ENCODE results near the gene DPPA5.

The DPPA5 gene

DNA sequence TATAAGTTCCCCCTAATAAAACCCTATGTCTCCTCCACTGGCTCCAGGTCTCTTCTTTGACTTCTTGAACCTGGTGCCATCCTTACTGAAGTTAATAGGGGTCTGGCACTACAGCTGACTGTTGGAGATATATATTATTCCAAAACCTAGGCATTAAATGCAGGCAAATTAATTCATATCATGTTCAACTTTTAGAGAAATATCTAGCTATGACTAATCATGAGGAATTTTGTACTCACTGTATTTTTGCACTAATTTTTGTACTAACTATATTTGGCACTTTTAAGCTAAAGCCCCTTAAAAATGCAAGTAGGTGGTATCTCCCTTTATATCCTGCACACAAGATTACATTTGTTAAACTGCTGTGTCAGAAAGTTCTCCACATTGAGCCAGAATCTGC, 10.9 kb downstream of the DPPA5 start:
- no peak overlapping the region for H3K4me3 ChIP-seq (ENCODE audit: control insufficient read depth in 1 of 7, extremely low read depth in 1 of 7, insufficient read depth in 4 of 7, low read depth in 2 of 7, low read length in 6 of 7)
- H3K4me1 ChIP-seq (ENCODE audit: control extremely low read depth in 1 of 4, control insufficient read depth in 4 of 4, insufficient read depth in 4 of 4, low read length in 3 of 4): no peaks in the 10 kb centered on the region
- no peak for DNase-seq
- no peaks in the 10 kb centered on the region for H3K9me3 ChIP-seq (ENCODE audit: control extremely low read depth in 1 of 5, control insufficient read depth in 4 of 5, insufficient read depth in 2 of 5, low read depth in 1 of 5, low read length in 4 of 5)
- no peaks in the 10 kb centered on the region for H3K36me3 ChIP-seq (ENCODE audit: control insufficient read depth in 4 of 4, insufficient read depth in 4 of 4, low read length in 3 of 4)
- ChIA-PET POLR2A (no interaction called here), CTCF (no interaction called here)
- H3K27me3 ChIP-seq (replicated peaks in 2 of 5; ENCODE audit: control insufficient read depth in 4 of 5, insufficient read depth in 5 of 5, low read length in 4 of 5): peaks cover 2 to 18% (median 8%) of the 10 kb centered on the region in 5 experiments
- no peak overlapping the region for H3K27ac ChIP-seq (ENCODE audit: insufficient read depth in 1 of 2, low read depth in 1 of 2, low read length in 2 of 2, poor library complexity in 1 of 2, severe bottlenecking in 2 of 2)

DNA sequence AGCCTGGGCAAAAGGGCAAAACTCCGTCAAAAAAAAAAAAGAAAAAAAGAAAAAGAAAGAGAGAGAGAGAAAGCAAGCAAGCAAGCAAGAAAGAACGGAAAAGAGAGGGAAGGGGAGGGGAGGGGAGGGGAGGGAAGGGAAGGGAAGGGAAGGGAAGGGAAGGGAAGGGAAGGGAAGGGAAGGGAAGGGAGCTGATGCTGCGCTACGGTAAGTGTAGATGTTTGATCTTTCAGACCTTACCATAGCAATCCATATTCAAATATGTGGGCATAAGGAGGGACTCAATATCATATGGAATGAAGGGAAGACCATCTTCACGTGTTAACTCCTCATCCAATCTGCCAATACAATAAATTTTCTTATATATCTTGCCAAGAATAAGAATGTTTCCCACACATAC, 11.9 kb downstream of the DPPA5 start:
- no peak for DNase-seq
- no CpG with 5 or more reads among the region's 5 CpGs for WGBS (ENCODE audit: insufficient coverage)

DNA sequence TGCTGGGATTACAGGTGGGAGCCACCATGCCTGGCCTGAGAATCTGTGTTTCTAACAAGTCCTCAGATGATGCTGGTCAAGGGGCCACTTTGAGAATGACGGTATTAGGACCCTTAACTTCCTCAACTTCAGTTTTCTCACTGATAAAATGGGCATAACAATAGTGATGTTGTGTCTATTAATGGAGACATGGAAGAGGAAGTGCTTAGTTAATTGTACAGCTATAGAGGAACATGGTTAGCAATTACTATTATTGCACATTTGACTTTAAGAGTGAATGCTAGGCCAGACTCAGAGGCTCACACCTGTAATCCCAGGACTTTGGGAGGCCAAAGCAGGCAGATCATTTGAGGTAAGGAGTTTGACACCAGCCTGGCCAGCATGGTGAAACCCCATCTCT, 12.7 kb downstream of the DPPA5 start:
- ChIA-PET POLR2A (no interaction called here), CTCF (no interaction called here)
- H3K9me3 ChIP-seq (ENCODE audit: control extremely low read depth in 1 of 5, control insufficient read depth in 4 of 5, insufficient read depth in 2 of 5, low read depth in 1 of 5, low read length in 4 of 5): no peaks in the 10 kb centered on the region
- H3K4me3 ChIP-seq (ENCODE audit: control insufficient read depth in 1 of 7, extremely low read depth in 1 of 7, insufficient read depth in 4 of 7, low read depth in 2 of 7, low read length in 6 of 7): no peak overlapping the region
- H3K4me1 ChIP-seq (ENCODE audit: control extremely low read depth in 1 of 4, control insufficient read depth in 4 of 4, insufficient read depth in 4 of 4, low read length in 3 of 4): no peaks in the 10 kb centered on the region
- no peak for DNase-seq
- H3K27ac ChIP-seq (ENCODE audit: insufficient read depth in 1 of 2, low read depth in 1 of 2, low read length in 2 of 2, poor library complexity in 1 of 2, severe bottlenecking in 2 of 2): no peak overlapping the region
- no peaks in the 10 kb centered on the region for H3K36me3 ChIP-seq (ENCODE audit: control insufficient read depth in 4 of 4, insufficient read depth in 4 of 4, low read length in 3 of 4)
- peaks cover 0 to 2% (median 0%) of the 10 kb centered on the region in 5 experiments for H3K27me3 ChIP-seq (replicated peaks in 2 of 5; ENCODE audit: control insufficient read depth in 4 of 5, insufficient read depth in 5 of 5, low read length in 4 of 5)
- 100% methylated on average over 1 of the region's 1 CpG for WGBS (ENCODE audit: insufficient coverage)

More for the DNA sequence above, 11.9 kb downstream of the DPPA5 start:
- Histone ChIP-seq H3K27me3 (replicated peaks in 2 of 5; ENCODE audit: control insufficient read depth in 4 of 5, insufficient read depth in 5 of 5, low read length in 4 of 5) (peaks cover 0 to 9% (median 3%) of the 10 kb centered on the region in 5 experiments), H3K9me3 (ENCODE audit: control extremely low read depth in 1 of 5, control insufficient read depth in 4 of 5, insufficient read depth in 2 of 5, low read depth in 1 of 5, low read length in 4 of 5) (no peaks in the 10 kb centered on the region), H3K4me1 (ENCODE audit: control extremely low read depth in 1 of 4, control insufficient read depth in 4 of 4, insufficient read depth in 4 of 4, low read length in 3 of 4) (no peaks in the 10 kb centered on the region), H3K27ac (ENCODE audit: insufficient read depth in 1 of 2, low read depth in 1 of 2, low read length in 2 of 2, poor library complexity in 1 of 2, severe bottlenecking in 2 of 2) (no peak overlapping the region), H3K4me3 (ENCODE audit: control insufficient read depth in 1 of 7, extremely low read depth in 1 of 7, insufficient read depth in 4 of 7, low read depth in 2 of 7, low read length in 6 of 7) (no peak overlapping the region), H3K36me3 (ENCODE audit: control insufficient read depth in 4 of 4, insufficient read depth in 4 of 4, low read length in 3 of 4) (no peaks in the 10 kb centered on the region)
- CTCF ChIA-PET: no interaction called here
- POLR2A ChIA-PET: no interaction called here

DNA sequence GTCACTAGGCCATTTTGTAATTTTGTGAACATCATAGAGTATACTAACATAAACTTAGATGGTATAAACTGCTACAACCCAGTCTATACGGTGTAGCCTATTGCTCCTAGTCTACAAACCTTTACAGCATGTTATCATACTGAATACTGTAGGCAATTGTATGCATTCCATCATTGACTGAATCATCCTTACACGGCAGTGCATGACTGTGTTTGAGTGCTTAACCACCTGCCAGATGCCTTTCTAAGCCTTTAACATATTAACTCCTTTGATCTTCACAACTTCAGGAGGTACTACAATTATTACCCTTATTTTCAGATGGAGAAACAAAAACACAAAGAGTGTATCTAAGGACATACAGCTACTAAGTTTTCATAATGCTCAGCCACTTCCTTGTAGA, 14.0 kb downstream of the DPPA5 start:
- WGBS (ENCODE audit: insufficient coverage): 80% methylated on average over 1 of the region's 2 CpGs
- DNase-seq: no peak
- CTCF ChIA-PET: interaction anchor here (0.6 kb wide), 1 partner anchor 32 kb away, joined by 3 read pairs; no protein-coding TSS in a partner anchor

DNA sequence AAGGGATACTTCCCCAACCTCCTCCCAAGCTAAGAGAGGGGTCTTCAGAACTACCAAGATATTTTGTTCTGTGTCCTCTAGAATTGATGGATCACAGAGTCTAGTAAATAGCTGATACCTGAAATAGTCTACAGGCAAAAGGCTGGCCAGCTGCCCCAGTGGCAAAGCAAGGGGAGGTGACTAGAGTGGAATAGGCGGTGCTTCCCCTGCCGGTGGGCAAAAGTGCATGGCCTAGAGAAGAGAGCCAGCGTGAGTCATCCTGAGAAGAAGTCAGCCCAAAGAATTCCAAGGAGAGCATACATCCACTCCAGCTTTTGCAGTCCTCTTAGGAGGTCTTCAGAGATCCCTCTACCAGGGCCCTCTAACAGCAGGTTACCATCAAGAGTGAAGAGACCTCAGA, 14.7 kb downstream of the DPPA5 start:
- no peaks in the 10 kb centered on the region for H3K9me3 ChIP-seq (ENCODE audit: control extremely low read depth in 1 of 5, control insufficient read depth in 4 of 5, insufficient read depth in 2 of 5, low read depth in 1 of 5, low read length in 4 of 5)
- ChIA-PET CTCF (interaction anchor here (0.6 to 2.3 kb wide), 3 partner anchors 12 to 42 kb away, joined by 3 to 9 read pairs (median 3); no protein-coding TSS in a partner anchor), POLR2A (no interaction called here)
- WGBS (ENCODE audit: insufficient coverage): 80% methylated on average over 2 of the region's 3 CpGs
- H3K27ac ChIP-seq (ENCODE audit: insufficient read depth in 1 of 2, low read depth in 1 of 2, low read length in 2 of 2, poor library complexity in 1 of 2, severe bottlenecking in 2 of 2): no peak overlapping the region
- peaks cover 0 to 2% (median 0%) of the 10 kb centered on the region in 5 experiments for H3K27me3 ChIP-seq (replicated peaks in 2 of 5; ENCODE audit: control insufficient read depth in 4 of 5, insufficient read depth in 5 of 5, low read length in 4 of 5)
- H3K4me1 ChIP-seq (ENCODE audit: control extremely low read depth in 1 of 4, control insufficient read depth in 4 of 4, insufficient read depth in 4 of 4, low read length in 3 of 4): no peaks in the 10 kb centered on the region
- no peak for DNase-seq
- no peaks in the 10 kb centered on the region for H3K36me3 ChIP-seq (ENCODE audit: control insufficient read depth in 4 of 4, insufficient read depth in 4 of 4, low read length in 3 of 4)
- H3K4me3 ChIP-seq (ENCODE audit: control insufficient read depth in 1 of 7, extremely low read depth in 1 of 7, insufficient read depth in 4 of 7, low read depth in 2 of 7, low read length in 6 of 7): no peak overlapping the region

More for the DNA sequence above, 14.0 kb downstream of the DPPA5 start:
- Histone ChIP-seq H3K9me3 (ENCODE audit: control extremely low read depth in 1 of 5, control insufficient read depth in 4 of 5, insufficient read depth in 2 of 5, low read depth in 1 of 5, low read length in 4 of 5) (no peaks in the 10 kb centered on the region), H3K36me3 (ENCODE audit: control insufficient read depth in 4 of 4, insufficient read depth in 4 of 4, low read length in 3 of 4) (no peaks in the 10 kb centered on the region), H3K4me1 (ENCODE audit: control extremely low read depth in 1 of 4, control insufficient read depth in 4 of 4, insufficient read depth in 4 of 4, low read length in 3 of 4) (no peaks in the 10 kb centered on the region), H3K27ac (ENCODE audit: insufficient read depth in 1 of 2, low read depth in 1 of 2, low read length in 2 of 2, poor library complexity in 1 of 2, severe bottlenecking in 2 of 2) (no peak overlapping the region), H3K27me3 (replicated peaks in 2 of 5; ENCODE audit: control insufficient read depth in 4 of 5, insufficient read depth in 5 of 5, low read length in 4 of 5) (peaks cover 0 to 2% (median 0%) of the 10 kb centered on the region in 5 experiments), H3K4me3 (ENCODE audit: control insufficient read depth in 1 of 7, extremely low read depth in 1 of 7, insufficient read depth in 4 of 7, low read depth in 2 of 7, low read length in 6 of 7) (no peak overlapping the region)
- POLR2A ChIA-PET: no interaction called here

DNA sequence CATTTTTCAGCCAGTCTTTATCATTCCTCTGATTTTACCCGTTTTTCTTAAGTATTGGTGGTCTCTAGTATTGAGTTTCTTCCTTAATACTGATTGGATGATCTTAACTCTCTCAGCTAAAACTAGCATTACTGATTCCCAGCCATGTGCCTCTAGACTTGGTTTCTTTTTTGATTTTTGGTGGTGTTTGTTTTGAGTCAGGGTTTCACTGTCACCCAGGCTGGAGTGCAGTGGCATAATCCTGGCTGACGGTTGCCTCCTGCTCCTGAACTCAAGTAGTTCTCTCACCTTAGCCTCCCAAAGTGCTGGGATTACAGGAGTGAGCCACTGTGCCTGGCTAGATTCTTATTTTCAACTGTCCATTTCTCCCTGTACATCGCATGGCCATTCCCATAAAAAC, 24.9 kb downstream of the DPPA5 start:
- CTCF ChIA-PET: interaction anchor here (0.9 to 5.6 kb wide), 6 partner anchors 9 to 200 kb away, joined by 3 to 67 read pairs (median 4); no protein-coding TSS in a partner anchor
- 95% methylated on average over 2 of the region's 3 CpGs for WGBS (ENCODE audit: insufficient coverage)
- Histone ChIP-seq H3K4me1 (ENCODE audit: control extremely low read depth in 1 of 4, control insufficient read depth in 4 of 4, insufficient read depth in 4 of 4, low read length in 3 of 4) (no peaks in the 10 kb centered on the region), H3K36me3 (ENCODE audit: control insufficient read depth in 4 of 4, insufficient read depth in 4 of 4, low read length in 3 of 4) (no peaks in the 10 kb centered on the region), H3K9me3 (ENCODE audit: control extremely low read depth in 1 of 5, control insufficient read depth in 4 of 5, insufficient read depth in 2 of 5, low read depth in 1 of 5, low read length in 4 of 5) (no peaks in the 10 kb centered on the region), H3K4me3 (ENCODE audit: control insufficient read depth in 1 of 7, extremely low read depth in 1 of 7, insufficient read depth in 4 of 7, low read depth in 2 of 7, low read length in 6 of 7) (no peak overlapping the region), H3K27me3 (replicated peaks in 2 of 5; ENCODE audit: control insufficient read depth in 4 of 5, insufficient read depth in 5 of 5, low read length in 4 of 5) (peaks cover 0 to 12% (median 0%) of the 10 kb centered on the region in 5 experiments), H3K27ac (ENCODE audit: insufficient read depth in 1 of 2, low read depth in 1 of 2, low read length in 2 of 2, poor library complexity in 1 of 2, severe bottlenecking in 2 of 2) (no peak overlapping the region)
- POLR2A ChIA-PET: no interaction called here
- DNase-seq: no peak

DNA sequence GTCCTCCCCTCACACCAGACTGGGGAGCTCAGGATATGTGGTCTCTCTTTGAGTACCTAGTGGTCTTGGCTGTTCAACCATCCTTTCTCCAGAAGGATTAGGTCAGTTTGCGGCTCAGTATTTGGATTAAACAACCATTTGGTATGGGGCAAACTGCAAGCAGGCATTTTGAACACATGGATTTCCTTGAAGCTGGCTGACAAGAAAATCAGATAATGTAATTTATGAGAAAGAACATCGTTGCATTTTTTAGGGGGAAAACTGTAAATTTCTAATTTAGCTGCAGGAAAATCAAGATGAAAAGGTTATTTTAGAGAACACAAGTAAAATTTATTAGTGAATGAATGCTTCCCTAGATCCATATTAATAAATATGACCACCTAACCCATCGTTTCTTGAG, 25.3 kb downstream of the DPPA5 start:
- H3K9me3 ChIP-seq (ENCODE audit: control extremely low read depth in 1 of 5, control insufficient read depth in 4 of 5, insufficient read depth in 2 of 5, low read depth in 1 of 5, low read length in 4 of 5): no peaks in the 10 kb centered on the region
- no peak for DNase-seq
- no peaks in the 10 kb centered on the region for H3K36me3 ChIP-seq (ENCODE audit: control insufficient read depth in 4 of 4, insufficient read depth in 4 of 4, low read length in 3 of 4)
- H3K4me3 ChIP-seq (ENCODE audit: control insufficient read depth in 1 of 7, extremely low read depth in 1 of 7, insufficient read depth in 4 of 7, low read depth in 2 of 7, low read length in 6 of 7): no peak overlapping the region
- 100% methylated on average over 1 of the region's 3 CpGs for WGBS (ENCODE audit: insufficient coverage)
- H3K27me3 ChIP-seq (replicated peaks in 2 of 5; ENCODE audit: control insufficient read depth in 4 of 5, insufficient read depth in 5 of 5, low read length in 4 of 5): peaks cover 0 to 12% (median 0%) of the 10 kb centered on the region in 5 experiments
- no peak overlapping the region for H3K27ac ChIP-seq (ENCODE audit: insufficient read depth in 1 of 2, low read depth in 1 of 2, low read length in 2 of 2, poor library complexity in 1 of 2, severe bottlenecking in 2 of 2)
- ChIA-PET CTCF (interaction anchor here (0.6 to 5.6 kb wide), 9 partner anchors 10 to 200 kb away, joined by 3 to 67 read pairs (median 5); no protein-coding TSS in a partner anchor), POLR2A (no interaction called here)
- no peaks in the 10 kb centered on the region for H3K4me1 ChIP-seq (ENCODE audit: control extremely low read depth in 1 of 4, control insufficient read depth in 4 of 4, insufficient read depth in 4 of 4, low read length in 3 of 4)
